ENCODE data around the gene SHISA9.

DNA sequence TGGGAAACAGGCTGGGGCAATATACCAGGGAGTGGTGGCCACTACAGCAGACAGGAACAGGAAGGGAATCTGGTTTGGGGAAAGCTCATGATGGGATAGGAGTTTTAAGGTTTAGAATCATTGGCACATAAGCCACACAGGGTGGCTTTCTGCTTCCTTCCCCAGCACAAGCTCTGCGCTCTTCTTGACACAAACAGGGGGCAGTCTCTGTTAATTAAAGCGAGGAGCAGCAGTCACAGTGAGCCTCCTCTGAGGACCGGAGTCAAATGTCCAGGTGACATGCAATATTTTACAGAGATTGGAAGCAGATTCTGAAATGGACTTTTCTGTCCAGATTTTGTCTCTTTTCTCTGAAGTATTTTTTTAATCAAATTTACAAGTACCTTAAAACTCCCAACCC is 2.8 kb upstream of the SHISA9 start:
- TF ChIP-seq, protein P1, sequence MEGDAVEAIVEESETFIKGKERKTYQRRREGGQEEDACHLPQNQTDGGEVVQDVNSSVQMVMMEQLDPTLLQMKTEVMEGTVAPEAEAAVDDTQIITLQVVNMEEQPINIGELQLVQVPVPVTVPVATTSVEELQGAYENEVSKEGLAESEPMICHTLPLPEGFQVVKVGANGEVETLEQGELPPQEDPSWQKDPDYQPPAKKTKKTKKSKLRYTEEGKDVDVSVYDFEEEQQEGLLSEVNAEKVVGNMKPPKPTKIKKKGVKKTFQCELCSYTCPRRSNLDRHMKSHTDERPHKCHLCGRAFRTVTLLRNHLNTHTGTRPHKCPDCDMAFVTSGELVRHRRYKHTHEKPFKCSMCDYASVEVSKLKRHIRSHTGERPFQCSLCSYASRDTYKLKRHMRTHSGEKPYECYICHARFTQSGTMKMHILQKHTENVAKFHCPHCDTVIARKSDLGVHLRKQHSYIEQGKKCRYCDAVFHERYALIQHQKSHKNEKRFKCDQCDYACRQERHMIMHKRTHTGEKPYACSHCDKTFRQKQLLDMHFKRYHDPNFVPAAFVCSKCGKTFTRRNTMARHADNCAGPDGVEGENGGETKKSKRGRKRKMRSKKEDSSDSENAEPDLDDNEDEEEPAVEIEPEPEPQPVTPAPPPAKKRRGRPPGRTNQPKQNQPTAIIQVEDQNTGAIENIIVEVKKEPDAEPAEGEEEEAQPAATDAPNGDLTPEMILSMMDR (IDR thresholded peaks at IDR 0.05), result no peak
- no peak for TF ChIP-seq EZH2 (IDR thresholded peaks at IDR 0.05; ENCODE audit: borderline replicate concordance, insufficient read depth, low read depth, low read length, poor library complexity, severe bottlenecking)
